Glomerular endothelial cell (primary cell): ENCODE results near the gene SPTSSA. TPM values are rescaled to one million over a fixed set of nuclear protein-coding genes. Genes with fewer than 3 reads are reported as not detected.

Experiments used
- DNase-seq: peaks from one replicate; pipeline ENCODE4 v3.0.0-alpha.2; 2011; ENCODE audit warnings: low read depth, low spot score; ENCODE audit errors: extremely low read depth
- total RNA-seq: library from RNA; depleted of rRNA; stranded (reverse); fragments of >200 nt; gene quantifications from 2 replicates; pipeline ENCODE4 v1.2.3, GENCODE V29; 2015

Gene SPTSSA
- total RNA-seq, 1 donor from 2014 or later, result 18.8 TPM

DNA sequence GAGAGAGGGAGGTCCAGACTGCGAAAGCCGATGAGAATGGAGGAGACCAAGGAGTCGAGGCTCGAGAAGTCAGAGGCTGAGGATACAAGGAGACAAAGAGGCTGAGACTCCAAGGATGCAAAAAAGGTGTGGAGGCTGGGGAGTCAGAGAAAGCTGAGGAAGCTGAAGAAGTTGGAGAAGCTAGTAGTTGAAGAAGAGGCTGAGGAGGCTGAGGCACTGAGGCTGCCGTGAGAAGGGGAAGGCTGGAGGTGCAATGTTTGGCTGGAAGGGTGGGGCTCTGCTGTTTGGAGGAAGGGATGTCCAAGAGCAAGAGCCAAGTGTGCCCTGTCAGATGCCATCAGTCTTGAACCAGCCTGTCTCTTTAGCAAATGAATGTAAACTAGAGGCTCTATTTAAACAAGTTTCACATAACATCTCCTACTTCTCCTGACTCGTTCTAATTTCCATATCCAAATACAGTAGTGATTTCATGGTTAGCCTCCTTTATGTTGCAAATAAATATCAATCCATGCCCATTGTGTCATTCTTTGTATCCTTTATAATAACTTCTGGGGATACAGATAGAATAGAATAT lies 10.8 kb upstream of the SPTSSA start:
- DNase-seq, result no peak

DNA sequence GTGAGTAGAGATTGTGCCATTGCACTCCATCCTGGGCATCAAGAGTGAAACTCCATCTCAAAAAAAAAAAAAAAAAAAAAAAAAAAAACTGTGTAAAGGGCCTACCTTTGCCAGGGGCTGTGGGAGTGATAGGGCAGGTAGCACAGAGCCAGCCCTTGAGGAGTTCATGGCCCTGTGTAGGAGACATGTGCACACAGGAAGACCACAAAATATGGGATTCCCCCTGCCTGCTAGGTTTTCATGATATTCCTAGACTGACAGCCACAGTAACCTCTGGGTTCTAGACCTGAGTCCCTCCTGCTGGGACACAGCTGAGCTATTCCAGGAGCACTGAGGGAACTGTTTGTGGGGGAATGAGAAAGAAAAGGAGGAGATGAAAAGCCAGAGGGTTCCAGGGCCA lies 8.3 kb upstream of the SPTSSA start:
- no peak for DNase-seq

DNA sequence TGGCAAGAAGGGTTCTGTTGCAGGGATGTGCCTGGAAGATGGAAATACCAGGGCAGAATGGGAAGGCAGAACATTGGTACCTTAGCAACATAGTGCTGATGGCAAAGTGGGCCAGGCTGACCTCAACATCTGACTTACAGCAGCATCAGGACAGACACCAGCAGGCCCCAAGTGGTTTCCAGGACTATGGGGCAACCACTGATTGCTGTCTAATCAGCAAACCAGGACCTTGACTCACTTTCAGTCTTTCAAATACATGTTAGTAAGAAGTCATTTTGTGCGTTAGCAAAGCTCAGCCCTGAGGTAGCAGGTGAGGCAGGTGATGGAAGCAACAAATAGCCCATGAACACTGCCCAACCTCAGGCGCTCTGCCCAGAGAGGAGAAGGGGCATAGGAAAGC lies 4.7 kb upstream of the SPTSSA start:
- no peak for DNase-seq

DNA sequence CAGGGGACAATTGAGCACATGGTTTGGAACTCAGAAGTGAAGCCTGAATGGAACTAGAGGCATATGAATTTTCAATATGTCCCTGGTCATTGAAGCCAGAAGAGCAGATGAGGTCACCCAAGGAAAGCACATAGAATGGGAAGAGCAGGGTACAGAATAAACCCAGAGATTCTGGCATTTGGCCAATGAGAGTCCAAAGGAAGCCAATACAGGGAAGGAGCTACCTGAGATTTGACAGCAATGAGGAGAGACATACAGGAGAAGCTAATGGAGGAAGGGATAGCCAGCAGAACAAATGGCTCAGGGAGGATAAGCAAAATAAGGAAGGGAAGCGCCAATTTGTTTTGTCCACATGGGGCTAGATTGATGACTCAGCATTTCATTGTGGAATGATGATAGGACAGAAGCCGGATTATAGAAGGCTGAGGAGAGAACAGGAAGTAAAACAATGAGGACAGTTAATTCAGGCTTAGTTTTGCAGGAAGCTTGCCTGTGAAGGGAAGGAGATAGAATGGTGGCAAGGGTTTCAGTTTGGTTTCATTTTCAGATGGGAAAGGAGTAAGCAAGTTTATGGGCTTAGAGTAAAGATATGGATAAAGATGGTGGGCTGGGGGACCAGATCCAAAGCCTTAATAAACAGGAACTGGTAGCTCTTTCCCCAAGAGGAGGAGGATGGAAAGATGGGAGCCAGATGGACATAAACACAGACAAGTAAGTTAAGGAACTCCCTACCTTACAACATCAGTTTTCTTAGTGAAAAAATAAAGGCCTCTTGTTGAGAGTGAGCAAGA lies 3.2 kb upstream of the SPTSSA start:
- DNase-seq, result no peak

DNA sequence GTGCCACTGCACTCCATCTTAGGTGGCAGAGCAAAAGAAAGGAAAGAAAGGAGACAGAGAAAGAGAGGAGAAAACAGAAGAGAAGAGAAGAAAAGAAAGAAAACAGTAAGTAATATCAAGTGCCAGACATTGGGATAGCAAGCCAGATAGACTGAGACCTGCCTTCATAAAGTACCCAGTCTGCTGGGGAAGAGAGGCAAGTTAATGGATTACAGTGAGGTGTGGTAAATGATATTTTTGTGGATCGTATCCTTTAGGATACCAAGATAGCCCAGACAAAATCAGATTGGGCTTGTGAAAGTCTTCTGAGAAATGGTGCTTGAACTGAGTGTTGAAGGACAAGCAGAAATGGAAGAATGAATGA lies 1.5 kb upstream of the SPTSSA start:
- DNase-seq, result no peak

DNA sequence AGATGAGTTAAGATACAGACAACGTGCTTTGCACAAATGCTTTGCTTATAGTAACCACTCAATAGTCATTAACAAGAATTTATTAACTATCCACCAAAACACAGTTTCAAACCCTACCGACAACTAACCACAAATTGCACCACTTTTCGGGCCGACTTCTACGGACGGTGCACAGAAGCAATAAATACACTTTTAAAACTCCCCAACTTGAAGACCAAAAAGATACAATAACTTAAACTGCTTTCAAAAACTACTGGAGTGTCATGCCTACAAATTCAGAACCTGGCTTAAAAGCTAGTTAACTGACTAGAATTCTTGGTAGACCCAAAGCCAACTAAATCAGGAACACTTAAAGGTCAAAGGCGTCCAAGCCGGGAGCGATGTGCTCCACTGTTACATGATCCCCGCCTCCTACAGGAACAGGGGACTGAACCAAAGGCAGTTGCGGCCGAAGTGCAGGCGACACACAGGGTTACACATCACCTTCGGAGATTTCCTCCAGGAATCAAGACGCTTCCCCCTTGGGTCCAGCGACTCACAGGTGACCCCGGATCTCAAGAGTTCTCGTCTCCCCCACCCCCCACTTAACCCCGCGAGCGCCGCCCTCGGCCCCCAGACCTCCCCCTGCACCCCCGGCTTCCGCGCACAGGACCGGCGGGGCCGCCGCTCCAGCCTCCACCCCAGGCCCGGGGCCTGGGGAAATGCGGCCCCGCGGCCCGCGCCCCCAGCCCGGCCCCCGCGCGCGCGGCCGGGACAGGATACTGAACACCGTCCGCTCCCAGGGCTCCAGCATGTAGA lies 507 bp downstream of the SPTSSA start:
- no peak for DNase-seq

DNA sequence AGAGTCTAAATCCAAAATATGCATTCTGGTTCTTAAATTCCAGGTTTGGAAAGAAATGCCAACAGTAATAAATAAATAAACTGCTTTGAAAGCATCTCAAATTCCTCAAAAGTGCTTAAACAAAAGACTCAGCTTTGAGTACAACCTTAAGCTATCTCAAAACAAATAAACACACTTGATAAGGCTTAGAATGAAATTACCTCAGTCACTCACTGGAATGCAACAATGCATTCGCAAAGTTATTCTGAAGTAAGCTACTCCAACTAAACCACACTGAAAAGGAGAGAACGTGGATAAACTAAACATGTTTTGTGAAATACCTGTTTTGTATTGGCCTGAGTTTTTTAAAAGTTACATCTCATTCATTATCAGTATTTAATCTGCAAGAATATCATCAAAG lies 1.2 kb downstream of the SPTSSA start:
- no peak for DNase-seq

DNA sequence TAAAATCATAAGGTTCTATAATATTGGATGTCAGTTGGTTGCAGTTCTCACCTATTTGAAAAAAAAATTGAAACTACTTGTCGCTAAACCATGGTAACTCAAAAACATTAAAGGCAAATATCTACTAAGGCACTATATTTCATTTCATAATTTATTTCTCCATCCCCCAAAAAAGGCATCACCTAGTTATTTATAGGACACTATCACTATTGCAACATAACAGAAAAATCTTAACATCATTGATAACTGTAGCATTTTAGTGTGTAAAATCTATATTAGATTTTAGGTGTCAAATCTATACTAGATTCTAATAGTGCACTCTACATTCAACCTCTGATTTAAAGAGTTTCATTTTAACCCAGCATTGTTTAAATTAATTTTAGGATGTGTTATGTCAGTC lies 1.7 kb downstream of the SPTSSA start:
- no peak for DNase-seq

DNA sequence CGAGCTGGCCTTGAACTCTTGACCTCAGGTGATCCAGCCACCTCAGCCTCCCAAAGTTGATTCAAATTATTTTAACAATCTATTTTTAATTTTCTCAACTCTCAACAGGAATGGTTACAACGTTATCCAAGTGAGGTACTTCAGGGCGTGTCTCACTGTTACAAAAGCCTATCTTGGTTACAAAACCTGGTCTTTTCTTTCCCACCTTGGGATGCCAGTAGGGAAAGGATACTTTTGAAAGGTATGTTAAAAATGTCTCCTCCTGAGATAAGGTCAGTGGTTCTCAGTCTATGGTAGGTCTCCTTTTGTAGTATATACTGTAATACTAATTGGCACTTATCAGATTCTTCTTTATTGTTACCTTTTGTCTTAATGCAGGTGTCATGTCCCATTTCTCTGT lies 4.9 kb downstream of the SPTSSA start:
- DNase-seq, result no peak

DNA sequence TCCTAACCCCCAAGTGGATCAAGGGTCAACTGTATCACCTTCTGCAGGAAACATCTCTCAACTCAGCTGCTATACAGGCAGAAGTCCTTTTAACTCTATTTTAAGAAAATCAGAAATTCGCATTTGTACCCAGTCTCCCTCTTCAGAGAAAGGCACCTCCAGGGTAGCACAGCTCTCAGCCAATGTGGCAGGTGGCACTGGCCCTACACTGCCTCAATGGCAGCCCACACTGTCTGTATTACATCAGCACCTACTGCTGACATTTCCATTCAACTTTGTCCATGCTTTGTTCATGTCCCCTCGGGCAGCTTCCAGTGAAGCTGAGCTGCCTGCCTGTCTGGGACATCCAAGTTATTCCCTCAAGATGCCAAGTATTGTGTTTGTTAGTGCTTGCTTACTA lies 8.8 kb downstream of the SPTSSA start:
- no peak for DNase-seq

DNA sequence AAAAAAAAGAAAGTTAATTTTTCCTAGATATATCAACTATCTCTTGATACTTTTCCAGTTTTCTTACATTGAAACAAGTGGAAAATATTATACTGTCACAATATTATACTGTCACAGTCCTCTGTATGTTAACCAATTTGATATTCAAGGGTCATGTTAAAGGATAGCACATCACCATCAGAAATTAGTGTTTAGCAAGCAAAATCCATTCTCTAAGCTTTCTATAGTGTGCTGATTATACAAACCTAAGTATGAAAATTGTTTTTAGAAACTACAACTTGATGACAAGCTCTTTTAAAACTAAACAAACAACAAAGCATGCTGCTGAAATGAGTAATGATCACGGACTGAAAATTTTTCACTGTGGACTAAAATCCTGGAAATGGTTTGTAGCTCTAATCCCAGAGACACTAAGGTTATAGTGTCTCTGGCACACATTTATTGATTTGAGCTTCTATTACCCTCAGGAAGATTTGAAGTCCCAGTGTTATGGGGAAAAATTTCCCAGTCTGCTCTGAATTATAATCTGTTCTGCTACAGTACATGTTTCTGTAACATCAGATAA lies 9.7 kb downstream of the SPTSSA start:
- DNase-seq, result no peak

DNA sequence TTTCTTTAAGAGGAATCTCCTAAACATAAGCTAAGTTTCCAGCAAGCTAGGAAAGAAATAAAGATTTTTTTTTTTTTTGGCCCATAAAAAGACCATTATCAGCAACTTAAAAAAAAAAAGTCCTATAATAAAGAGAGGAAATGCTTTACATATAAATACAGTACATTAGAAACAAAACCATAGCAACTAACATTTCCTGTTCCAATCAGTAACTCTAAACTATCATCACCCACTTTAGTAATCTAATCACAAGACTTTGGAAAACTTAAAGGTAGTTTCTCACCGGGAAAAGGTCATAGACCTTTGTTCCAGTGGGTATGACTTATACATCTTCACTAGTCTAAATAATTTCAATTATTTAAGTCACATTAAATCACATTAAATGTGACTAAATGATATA lies 11.1 kb downstream of the SPTSSA start:
- no peak for DNase-seq

DNA sequence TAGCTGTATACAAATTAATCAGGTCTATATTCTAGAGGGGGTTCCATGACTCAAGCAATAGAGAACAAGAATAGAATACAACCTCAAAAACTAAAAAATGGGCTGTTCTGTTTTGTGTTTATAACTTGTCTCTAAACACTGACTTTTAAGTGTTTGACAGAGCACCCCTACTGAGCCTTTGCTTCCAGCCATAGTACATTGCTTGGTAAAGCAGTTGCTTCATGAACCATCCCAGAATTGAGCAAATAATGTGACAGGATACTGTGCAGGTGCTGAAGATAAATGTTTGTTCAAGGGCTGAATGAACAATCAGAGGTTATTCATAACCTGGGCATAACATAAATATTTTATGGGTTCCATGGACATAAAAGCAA lies 11.5 kb downstream of the SPTSSA start:
- DNase-seq, result no peak

DNA sequence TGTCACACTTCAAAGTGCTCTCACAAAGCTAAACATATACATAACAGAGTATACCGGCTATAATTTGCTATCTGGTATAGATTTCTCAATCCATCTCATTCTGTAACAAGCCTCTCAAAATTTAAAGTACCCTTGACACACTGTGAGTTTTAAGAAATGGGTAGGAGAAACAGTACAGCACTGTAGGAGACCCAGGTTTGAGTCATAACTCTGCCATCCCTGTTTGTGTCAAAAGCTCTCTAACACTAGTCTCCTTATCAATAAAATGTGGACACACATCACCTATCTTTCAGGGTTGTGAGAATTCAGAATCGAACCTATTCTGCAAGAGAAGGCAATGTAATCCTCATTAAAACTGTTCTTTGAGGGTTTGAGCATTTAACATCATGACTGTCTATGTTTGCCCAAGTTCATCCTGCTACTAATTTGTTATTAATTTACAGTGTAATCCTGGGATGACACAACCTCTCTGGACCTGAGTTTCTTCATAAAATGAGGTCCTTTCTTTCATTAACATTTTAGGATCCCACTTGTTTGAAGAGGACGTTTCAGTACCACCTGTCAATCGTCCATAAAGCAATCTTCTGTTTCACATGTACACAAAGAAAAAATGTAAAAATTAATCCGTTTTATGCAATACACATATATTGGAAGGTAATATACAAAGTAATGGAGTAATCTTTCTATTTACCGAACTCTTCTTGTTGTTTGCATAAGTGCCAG lies 12.1 kb downstream of the SPTSSA start:
- DNase-seq, result no peak

DNA sequence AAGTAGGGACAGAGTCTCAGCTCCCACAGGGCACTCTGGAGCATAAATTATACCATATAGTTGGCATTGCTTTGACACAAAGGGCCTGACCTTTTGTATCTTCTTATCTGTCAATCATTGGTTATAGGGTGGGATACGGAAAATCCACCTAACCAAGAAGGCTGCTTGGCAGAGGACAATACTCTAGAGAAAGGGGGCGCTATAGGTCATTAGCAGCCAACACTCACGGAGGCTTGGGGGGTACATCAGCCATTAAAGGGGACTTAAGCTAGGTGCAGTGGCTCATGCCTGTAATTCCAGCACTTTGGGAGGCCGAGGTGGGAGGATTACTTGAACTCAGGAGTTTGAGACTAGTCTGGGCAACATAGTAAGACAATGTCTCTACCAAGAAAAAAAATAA lies 22.9 kb downstream of the SPTSSA start:
- DNase-seq, result no peak

DNA sequence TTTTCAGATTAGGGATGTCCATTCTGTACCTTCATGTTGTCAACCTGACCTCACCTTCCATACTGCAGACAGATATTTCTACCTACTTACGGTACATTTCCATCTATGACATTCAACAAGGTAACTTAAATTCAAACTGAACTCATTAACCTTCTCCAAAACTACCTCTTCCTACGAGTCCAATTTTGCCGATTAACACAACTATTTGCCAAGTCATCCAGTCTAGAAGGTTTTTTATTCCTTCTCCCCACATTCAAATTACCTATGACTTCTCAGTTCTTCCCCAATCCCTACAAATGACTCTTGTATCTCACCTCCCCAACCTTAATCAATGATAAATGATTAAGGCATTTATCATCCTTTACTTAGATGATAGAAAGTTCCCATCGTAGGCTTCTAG lies 23.6 kb downstream of the SPTSSA start:
- DNase-seq, result no peak

DNA sequence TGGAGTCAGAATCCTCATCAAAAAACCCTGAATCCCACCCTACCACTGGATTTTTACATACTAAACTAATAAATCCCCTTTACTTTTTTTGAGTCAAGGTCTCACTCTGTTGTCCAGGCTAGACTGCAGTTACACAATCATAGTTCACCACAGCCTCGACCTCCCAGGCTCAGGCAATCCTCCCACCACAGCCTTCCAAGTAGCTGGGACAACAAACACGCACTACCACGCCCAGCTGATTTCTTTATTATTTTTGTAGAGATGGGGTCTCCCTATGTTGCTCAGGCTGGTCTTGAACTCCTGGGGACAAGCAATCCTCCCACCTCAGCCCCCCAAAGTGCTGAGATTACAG lies 24.3 kb downstream of the SPTSSA start:
- DNase-seq, result no peak

DNA sequence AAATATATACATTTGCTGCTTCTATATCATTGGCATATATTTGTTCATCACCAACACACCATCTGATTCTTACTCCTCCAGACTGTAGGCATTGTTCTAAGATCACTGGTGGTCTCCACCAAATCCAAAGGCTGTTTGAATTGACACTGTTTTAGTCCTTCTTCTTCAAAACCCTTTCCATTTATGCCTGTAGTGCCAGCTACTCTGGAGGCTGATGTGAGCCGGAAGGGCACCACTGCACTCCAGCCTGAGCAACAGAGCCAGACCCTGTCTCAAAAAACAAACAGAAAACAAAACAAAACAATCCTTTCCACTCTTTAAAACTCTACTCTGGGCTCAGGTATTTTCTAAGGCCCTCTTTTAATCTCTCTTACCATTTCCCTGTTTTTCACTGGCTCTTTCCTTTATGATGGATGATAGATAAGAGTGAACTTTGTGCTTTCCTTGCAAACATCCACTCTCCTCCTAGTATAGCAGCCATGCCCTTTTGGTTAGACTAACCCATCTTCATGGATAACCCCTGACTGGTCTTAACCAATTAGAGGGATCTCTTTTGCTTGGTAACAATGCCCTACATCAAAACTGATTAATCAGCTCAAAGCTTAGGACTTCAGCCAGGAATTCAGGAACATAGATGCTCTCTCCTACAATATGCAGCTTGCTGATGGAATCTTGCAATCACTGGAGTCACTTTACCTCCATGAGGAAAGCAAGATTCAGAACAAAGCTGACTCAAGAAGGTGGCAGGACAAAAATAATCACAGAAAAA lies 24.9 kb downstream of the SPTSSA start:
- no peak for DNase-seq

DNA sequence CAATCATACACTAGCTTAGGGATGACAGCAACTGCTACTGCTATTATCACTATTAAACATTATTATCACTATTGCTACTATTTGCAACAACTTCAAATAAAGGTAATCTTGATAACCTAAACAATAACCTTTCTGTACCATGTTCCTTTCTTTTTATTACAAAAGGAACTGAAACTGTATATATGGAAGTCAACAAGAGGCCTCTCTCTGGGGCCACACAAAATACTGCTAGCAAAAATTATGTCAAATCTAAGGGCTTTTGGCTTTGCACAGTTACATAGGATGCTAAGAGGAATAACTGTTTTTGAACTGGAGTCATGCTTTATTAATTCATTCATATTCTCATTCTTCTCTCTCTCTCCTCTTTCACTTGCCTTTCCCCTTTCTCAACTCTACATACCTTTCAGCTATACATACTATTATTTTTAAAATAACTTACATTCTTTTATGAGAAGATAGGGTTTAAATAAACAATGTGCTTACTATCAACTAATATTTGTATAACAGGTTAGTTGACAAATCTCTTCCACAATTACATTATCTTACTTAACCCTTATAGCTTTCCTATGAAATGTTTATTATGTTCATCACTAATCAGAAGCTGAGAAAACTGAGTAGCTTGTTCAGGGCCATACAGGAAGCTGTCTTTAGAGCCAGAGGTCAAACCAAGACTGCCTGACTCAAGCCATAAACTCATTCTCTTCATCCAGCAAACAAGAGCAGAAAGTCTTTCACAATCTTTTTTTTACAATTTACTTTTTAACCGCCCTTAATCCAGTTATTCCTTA lies 25.7 kb downstream of the SPTSSA start:
- no peak for DNase-seq

DNA sequence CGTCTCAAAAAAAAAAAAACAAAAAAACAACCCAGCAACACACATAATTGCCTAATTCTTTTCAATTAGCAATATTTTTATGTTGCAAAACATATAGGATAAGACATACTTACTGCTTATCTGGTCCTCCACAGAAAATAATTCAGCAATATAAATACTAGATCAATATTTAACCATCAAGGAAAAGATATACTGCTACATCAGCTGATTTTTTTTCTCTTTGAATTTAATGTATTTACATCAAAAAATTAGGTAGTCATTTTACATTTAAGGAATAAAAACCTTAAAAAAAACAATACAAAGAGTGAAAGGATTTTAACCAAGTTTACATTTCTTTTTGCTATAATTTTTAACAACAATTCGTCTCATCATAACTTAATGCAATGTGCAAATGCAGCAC lies 28.1 kb downstream of the SPTSSA start:
- DNase-seq, result no peak
